MM.1S (cell line): ENCODE data around the gene SPDYE2.
"Not testable (repeated sequence)": the region's sequence is repeated elsewhere in the genome, so short reads cannot be mapped to it uniquely, and the experiment has no call there.

Source experiments
- EZH2 ChIP-seq: fragments of 300-600 bp; sonication (generic); optimal IDR thresholded peaks from 2 replicates; pipeline ENCODE3; 2017; ENCODE audit warnings: low read depth, mild to moderate bottlenecking, antibody characterized with exemption, low read length, mixed read lengths
- TF ChIP-seq, protein P1 (sequence below): fragments of 300-600 bp; sonication (generic); IDR thresholded peaks from 2 replicates; pipeline ENCODE4 v1.5.1; 2016; ENCODE audit warnings: antibody characterized with exemption, low read length, mixed read lengths

DNA sequence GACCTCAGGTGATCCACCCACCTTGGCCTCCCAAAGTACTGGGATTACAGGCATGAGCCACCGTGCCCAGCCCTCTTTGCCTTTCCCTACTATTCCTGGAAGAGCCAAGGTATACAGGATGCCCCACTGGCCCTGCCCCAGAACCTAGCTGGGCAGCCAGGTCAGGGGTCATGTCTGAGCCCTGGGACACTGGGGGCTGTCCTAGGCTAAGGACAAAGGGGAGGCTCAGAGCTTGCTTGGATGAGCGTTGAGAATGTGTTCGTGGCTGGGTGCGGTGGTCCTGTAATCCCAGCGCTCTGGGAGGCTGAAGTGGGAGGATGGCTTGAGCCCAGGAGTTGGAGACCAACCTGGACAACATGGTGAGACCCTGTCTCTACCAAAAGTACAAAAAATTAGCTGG lies 27.5 kb downstream of the SPDYE2 start:
- TF ChIP-seq, protein P1, sequence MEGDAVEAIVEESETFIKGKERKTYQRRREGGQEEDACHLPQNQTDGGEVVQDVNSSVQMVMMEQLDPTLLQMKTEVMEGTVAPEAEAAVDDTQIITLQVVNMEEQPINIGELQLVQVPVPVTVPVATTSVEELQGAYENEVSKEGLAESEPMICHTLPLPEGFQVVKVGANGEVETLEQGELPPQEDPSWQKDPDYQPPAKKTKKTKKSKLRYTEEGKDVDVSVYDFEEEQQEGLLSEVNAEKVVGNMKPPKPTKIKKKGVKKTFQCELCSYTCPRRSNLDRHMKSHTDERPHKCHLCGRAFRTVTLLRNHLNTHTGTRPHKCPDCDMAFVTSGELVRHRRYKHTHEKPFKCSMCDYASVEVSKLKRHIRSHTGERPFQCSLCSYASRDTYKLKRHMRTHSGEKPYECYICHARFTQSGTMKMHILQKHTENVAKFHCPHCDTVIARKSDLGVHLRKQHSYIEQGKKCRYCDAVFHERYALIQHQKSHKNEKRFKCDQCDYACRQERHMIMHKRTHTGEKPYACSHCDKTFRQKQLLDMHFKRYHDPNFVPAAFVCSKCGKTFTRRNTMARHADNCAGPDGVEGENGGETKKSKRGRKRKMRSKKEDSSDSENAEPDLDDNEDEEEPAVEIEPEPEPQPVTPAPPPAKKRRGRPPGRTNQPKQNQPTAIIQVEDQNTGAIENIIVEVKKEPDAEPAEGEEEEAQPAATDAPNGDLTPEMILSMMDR: not testable (repeated sequence)
- TF ChIP-seq EZH2: not testable (repeated sequence)
